ENCODE measurements around the gene GLI1. TPM values are rescaled to one million over a fixed set of nuclear protein-coding genes. Genes with fewer than 3 reads are reported as not detected.

Gene GLI1
- total RNA-seq, 2 experiments from 2014 or later: 4.6 to 6.5 TPM

GRCh38 chr12:57460841-57461275 lies 1.3 kb downstream of the GLI1 start:
- H3K36me3 ChIP-seq (ENCODE audit: insufficient read depth, low read length): no peaks in the 10 kb centered on the region
- CTCF ChIA-PET (ENCODE audit: unreplicated experiment): interaction anchor here (0.6 kb wide), 1 partner anchor 263 kb away, joined by 4 read pairs; no protein-coding TSS in a partner anchor
- TF ChIP-seq CTCF (conservative IDR thresholded peaks at IDR 0.05; ENCODE audit: low read length): no peak
- TF ChIP-seq EZH2phosphoT487 (IDR thresholded peaks at IDR 0.05; ENCODE audit: borderline replicate concordance, low read depth, low read length): no peak
- no peaks in the 10 kb centered on the region for H3K9me3 ChIP-seq (ENCODE audit: low read length)
- no peaks in the 10 kb centered on the region for H4K20me1 ChIP-seq (ENCODE audit: insufficient read depth, low read length)
- DNase-seq (ENCODE audit: low spot score): no peak
- H3K4me1 ChIP-seq (ENCODE audit: insufficient read depth, low read length, poor library complexity, severe bottlenecking): peaks cover 31% of the 10 kb centered on the region
- H2AFZ ChIP-seq (ENCODE audit: low read length): no peak overlapping the region; the same call in 1 of the 2 replicates
- no TSS peak for BruUV-seq (replicated peaks)
- no peaks in the 10 kb centered on the region for H3K79me2 ChIP-seq (ENCODE audit: insufficient read depth, low read depth, low read length)
- POLR2A ChIA-PET: interaction anchor here (1.2 kb wide), 2 partner anchors 19 to 231 kb away, joined by 3 to 5 read pairs; partner anchors contain the start of genes ARHGAP9 and SHMT2
- no peaks in the 10 kb centered on the region for H3K9me2 ChIP-seq (ENCODE audit: insufficient read depth, low read length)
- H3K27ac ChIP-seq (ENCODE audit: low read depth, low read length, poor library complexity, severe bottlenecking): peak overlapping the region; percentile 28
- peak overlapping the region; percentile 90 for H3K4me2 ChIP-seq (ENCODE audit: low read length)
- H3K4me3 ChIP-seq (ENCODE audit: low read depth, low read length, poor library complexity, severe bottlenecking): peak overlapping the region; percentile 77
- intact Hi-C loops (cut with micrococcal nuclease; ENCODE audit: unreplicated experiment): loop anchor here (5.0 kb wide), 1 partner anchor 219 kb away; no protein-coding TSS in a partner anchor

GRCh38 chr12:57461276-57461916 lies 1.8 kb downstream of the GLI1 start:
- H3K79me2 ChIP-seq (ENCODE audit: insufficient read depth, low read depth, low read length): no peaks in the 10 kb centered on the region
- peak overlapping the region; percentile 90 for H3K4me2 ChIP-seq (ENCODE audit: low read length)
- DNase-seq (ENCODE audit: low spot score): peak; percentile 69
- H3K4me1 ChIP-seq (ENCODE audit: insufficient read depth, low read length, poor library complexity, severe bottlenecking): peaks cover 26% of the 10 kb centered on the region
- ChIA-PET POLR2A (interaction anchor here (0.6 to 1.4 kb wide), 4 partner anchors 16 to 232 kb away, joined by 3 to 6 read pairs (median 4); partner anchors contain the start of genes ARHGAP9 and SHMT2), CTCF (ENCODE audit: unreplicated experiment) (interaction anchor here (0.6 to 1.1 kb wide), 2 partner anchors 13 to 263 kb away, joined by 3 to 4 read pairs; no protein-coding TSS in a partner anchor)
- no peaks in the 10 kb centered on the region for H3K9me3 ChIP-seq (ENCODE audit: low read length)
- BruUV-seq (replicated peaks): no TSS peak
- no peaks in the 10 kb centered on the region for H4K20me1 ChIP-seq (ENCODE audit: insufficient read depth, low read length)
- peak overlapping the region; percentile 63; the same call in 1 of the 2 replicates for H2AFZ ChIP-seq (ENCODE audit: low read length)
- no peaks in the 10 kb centered on the region for H3K9me2 ChIP-seq (ENCODE audit: insufficient read depth, low read length)
- H3K27ac ChIP-seq (ENCODE audit: low read depth, low read length, poor library complexity, severe bottlenecking): peak overlapping the region; percentile 67
- TF ChIP-seq EZH2phosphoT487 (IDR thresholded peaks at IDR 0.05; ENCODE audit: borderline replicate concordance, low read depth, low read length): no peak
- no peak for TF ChIP-seq CTCF (conservative IDR thresholded peaks at IDR 0.05; ENCODE audit: low read length)
- peak overlapping the region; percentile 77 for H3K4me3 ChIP-seq (ENCODE audit: low read depth, low read length, poor library complexity, severe bottlenecking)
- no peaks in the 10 kb centered on the region for H3K36me3 ChIP-seq (ENCODE audit: insufficient read depth, low read length)
- intact Hi-C loops (cut with micrococcal nuclease; ENCODE audit: unreplicated experiment): loop anchor here (5.0 kb wide), 1 partner anchor 219 kb away; no protein-coding TSS in a partner anchor
